Lower lobe of right lung (tissue), 2 donors: ENCODE measurements around the gene ZNF207. TPM values are rescaled to one million over a fixed set of nuclear protein-coding genes. Genes with fewer than 3 reads are reported as not detected.

Experiments
- ATAC-seq, 2 donors: fragments of 200-7000 bp; cut with Tn5 transposase; one replicate each; pipeline ENCODE4 v1.9.1; 2020 to 2022; ENCODE audit warnings: mild to moderate bottlenecking in 2 of 2, moderate library complexity in 2 of 2
- DNase-seq: peaks from one replicate; pipeline ENCODE4 v3.0.0-alpha.2; 2020
- H3K27ac ChIP-seq: fragments of 200-600 bp; one replicate; pipeline ENCODE4 v1.8.0; 2022
- H3K27me3 ChIP-seq: fragments of 200-600 bp; one replicate; pipeline ENCODE4 v1.8.0; 2022; ENCODE audit warnings: low read depth
- H3K36me3 ChIP-seq: fragments of 200-600 bp; one replicate; pipeline ENCODE4 v1.8.0; 2022; ENCODE audit warnings: mild to moderate bottlenecking
- H3K4me1 ChIP-seq: fragments of 200-600 bp; one replicate; pipeline ENCODE4 v1.8.0; 2022
- H3K4me3 ChIP-seq: fragments of 200-600 bp; one replicate; pipeline ENCODE4 v1.8.0; 2022; ENCODE audit warnings: mild to moderate bottlenecking
- H3K9me3 ChIP-seq: fragments of 200-600 bp; one replicate; pipeline ENCODE4 v1.8.0; 2022
- intact Hi-C: fragments of 100-400 bp; cut with DNase I; formaldehyde crosslinking; loops from one replicate; pipeline ENCODE4 v1.11.0; 2022
- total RNA-seq: library from RNA; stranded (reverse); fragmentation: NEBNext Ultra II Directional; extraction: Animal tissue kit (Norgen Biotek cat#: 25700); gene quantifications from one replicate; pipeline ENCODE4 v1.2.1, GENCODE V29; 2021
- TF ChIP-seq, protein P1 (sequence below): fragments of 200-600 bp; IDR thresholded peaks from one replicate; pipeline ENCODE4 v1.8.0; 2022; ENCODE audit warnings: antibody characterized with exemption, mild to moderate bottlenecking
- donor health status: DM: no; HTN: yes; CAD: no; lungs with severe emphysema.

The ZNF207 gene
- total RNA-seq, 1 donor from 2014 or later = 146 TPM

DNA sequence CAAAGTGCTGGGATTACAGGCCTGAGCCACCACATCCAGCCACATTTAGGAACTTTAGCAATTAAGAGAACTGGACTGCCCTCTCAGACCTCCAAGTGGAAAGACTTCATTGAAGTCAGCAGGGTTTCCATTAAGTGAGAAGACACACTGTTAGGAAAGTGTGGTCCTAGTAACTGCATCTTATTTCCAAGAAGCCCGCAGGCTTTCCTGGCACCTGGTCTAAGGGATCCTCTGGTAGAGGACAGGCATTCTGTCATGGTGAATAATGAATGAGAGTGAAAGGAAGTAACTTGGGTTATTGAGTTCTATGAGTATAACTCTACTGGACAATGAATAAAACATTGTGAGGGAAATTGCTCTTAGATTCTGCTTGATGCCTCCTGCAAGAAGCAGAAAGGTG, 22.0 kb upstream of the ZNF207 start:
- Histone ChIP-seq H3K4me3 (no peak overlapping the region), H3K4me1 (peaks cover 7% of the 10 kb centered on the region), H3K36me3 (peaks cover 4% of the 10 kb centered on the region), H3K27me3 (no peaks in the 10 kb centered on the region), H3K9me3 (no peaks in the 10 kb centered on the region), H3K27ac (no peak overlapping the region)
- intact Hi-C loops = no loop called here
- TF ChIP-seq, protein P1, sequence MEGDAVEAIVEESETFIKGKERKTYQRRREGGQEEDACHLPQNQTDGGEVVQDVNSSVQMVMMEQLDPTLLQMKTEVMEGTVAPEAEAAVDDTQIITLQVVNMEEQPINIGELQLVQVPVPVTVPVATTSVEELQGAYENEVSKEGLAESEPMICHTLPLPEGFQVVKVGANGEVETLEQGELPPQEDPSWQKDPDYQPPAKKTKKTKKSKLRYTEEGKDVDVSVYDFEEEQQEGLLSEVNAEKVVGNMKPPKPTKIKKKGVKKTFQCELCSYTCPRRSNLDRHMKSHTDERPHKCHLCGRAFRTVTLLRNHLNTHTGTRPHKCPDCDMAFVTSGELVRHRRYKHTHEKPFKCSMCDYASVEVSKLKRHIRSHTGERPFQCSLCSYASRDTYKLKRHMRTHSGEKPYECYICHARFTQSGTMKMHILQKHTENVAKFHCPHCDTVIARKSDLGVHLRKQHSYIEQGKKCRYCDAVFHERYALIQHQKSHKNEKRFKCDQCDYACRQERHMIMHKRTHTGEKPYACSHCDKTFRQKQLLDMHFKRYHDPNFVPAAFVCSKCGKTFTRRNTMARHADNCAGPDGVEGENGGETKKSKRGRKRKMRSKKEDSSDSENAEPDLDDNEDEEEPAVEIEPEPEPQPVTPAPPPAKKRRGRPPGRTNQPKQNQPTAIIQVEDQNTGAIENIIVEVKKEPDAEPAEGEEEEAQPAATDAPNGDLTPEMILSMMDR = no peak
- DNase-seq (no peak), ATAC-seq (no peak)

DNA sequence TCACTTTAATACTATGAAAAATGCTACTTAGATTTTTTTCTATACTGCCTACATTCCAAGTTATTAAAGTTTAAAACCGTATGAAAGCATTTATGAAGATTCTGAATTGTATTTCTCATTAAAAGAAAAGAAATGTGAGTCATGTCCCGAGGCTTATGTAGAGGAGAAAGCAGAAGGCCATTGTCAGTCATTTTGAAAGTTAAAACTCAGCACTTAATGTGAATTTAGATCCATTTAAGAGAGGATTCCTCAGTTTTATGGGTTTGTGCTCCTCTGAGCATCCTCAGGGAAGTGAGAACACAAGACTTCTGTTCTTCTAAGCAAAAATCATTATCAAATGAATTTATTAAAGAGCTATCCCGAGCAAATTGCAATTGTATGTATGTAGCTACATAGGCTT, 19.8 kb upstream of the ZNF207 start:
- TF ChIP-seq, protein P1 = no peak
- no peak overlapping the region for H3K27ac ChIP-seq
- intact Hi-C loops = no loop called here
- DNase-seq = no peak
- H3K9me3 ChIP-seq = no peaks in the 10 kb centered on the region
- H3K4me1 ChIP-seq = no peaks in the 10 kb centered on the region
- H3K27me3 ChIP-seq = no peaks in the 10 kb centered on the region
- H3K4me3 ChIP-seq = no peak overlapping the region
- ATAC-seq = no peak
- H3K36me3 ChIP-seq = peaks cover 20% of the 10 kb centered on the region

DNA sequence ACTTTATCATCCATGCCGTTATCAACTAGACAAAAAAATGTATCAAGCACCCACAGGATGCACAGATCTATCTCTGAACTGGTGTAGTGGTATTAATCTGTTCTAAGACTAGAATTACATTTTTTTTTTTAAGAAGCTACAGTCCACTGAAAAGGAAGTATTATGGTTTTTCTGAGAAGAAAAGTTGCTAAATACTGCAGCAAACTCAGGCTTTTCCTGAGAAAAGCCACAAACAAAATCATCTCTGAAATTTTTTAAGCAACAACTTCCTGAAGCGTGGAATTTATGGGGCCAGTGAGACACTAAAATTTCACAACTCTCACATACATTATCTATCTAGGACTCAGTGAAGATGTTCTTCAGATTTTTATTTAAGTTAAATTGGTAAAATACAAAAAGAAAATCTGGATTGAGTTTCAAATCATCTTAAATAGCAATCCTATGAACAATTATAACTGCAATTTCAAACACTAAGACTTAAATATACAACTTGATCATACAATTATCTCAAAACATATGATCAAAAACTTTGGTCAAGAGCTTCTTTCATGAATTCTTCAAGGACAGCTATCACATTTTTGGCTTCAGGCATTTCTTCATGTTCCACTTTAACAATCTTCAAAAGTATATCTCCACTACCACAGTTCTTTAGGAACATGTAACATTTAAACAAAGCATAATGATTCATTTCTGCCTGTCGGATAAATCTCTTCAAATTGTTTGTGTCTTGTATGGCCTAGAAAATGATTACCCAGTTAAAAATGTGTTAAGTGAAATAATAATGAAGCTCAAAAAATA, 18.5 kb upstream of the ZNF207 start:
- Histone ChIP-seq H3K4me3 (no peak overlapping the region), H3K4me1 (no peaks in the 10 kb centered on the region), H3K9me3 (no peaks in the 10 kb centered on the region), H3K27me3 (no peaks in the 10 kb centered on the region), H3K27ac (no peak overlapping the region), H3K36me3 (peaks cover 33% of the 10 kb centered on the region)
- TF ChIP-seq, protein P1 = no peak
- no peak for DNase-seq
- ATAC-seq = peak in 1 of 2 donors; percentile 44
- intact Hi-C loops = no loop called here

DNA sequence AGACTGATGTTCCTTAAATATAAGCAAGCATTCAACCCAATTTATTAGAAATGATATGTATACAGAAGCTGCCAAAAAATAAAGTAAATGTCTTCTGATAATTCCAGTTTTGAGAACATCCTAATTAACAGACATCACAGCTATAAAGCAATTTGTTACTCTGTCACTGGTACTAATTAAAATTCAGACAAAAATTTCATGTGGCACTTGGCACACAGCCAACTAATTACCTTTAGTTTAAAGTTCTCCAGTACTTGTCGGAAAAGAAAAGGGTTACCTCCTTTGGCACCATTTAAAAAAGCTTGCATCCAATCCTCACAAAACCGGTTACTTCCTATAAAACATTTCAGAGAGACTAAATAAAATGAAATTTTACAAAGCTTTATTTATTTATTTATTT, 16.8 kb upstream of the ZNF207 start:
- Histone ChIP-seq H3K27ac (no peak overlapping the region), H3K4me3 (no peak overlapping the region), H3K4me1 (no peaks in the 10 kb centered on the region), H3K36me3 (peaks cover 50% of the 10 kb centered on the region), H3K9me3 (no peaks in the 10 kb centered on the region), H3K27me3 (no peaks in the 10 kb centered on the region)
- TF ChIP-seq, protein P1 = no peak
- no peak for ATAC-seq
- DNase-seq = no peak
- intact Hi-C loops = no loop called here

DNA sequence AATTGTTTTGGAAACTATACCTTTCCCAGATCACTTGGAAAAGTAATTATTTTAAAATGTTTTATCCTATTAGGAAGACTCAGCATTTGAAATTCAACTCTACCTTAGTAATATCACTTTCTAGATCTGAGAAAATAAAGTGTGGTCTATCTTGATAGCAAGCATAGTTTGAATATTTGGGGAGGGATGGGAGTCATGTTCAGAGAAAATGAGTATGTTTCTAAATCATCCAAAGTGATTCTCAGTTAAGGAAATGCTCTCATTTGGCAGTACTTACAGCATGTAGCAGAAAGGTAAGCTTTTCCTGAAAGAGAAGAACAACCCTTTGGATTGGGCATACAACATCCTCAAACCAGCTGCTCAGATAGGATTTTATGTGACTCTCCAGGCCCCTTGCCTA, 14.9 kb upstream of the ZNF207 start:
- ATAC-seq (no peak), DNase-seq (no peak)
- no peak overlapping the region for H3K4me3 ChIP-seq
- TF ChIP-seq, protein P1 = no peak
- intact Hi-C loops = no loop called here
- H3K27ac ChIP-seq = no peak overlapping the region
- no peaks in the 10 kb centered on the region for H3K4me1 ChIP-seq
- no peaks in the 10 kb centered on the region for H3K27me3 ChIP-seq
- no peaks in the 10 kb centered on the region for H3K9me3 ChIP-seq
- H3K36me3 ChIP-seq = peaks cover 66% of the 10 kb centered on the region
